OCI-LY7 (cell line): ENCODE measurements around the gene DNAAF1. TPM values are rescaled to one million over a fixed set of nuclear protein-coding genes. Genes with fewer than 3 reads are reported as not detected.

Experiments
- BruUV-seq: library from RNA; stranded (reverse); fragments of 400-500 nt; replicated peaks from 2 replicates; lab custom pipeline; 2021; lab: Mats Ljungman, UMichigan
- CTCF ChIA-PET: fragments of 300-600 bp; sonication (Branson Sonifier 250); formaldehyde crosslinking; loops from one replicate; lab custom pipeline; 2022; ENCODE audit warnings: antibody characterized with exemption; ENCODE audit not compliant: unreplicated experiment; lab: Charles Lee
- POLR2A ChIA-PET: fragments of 300-600 bp; sonication (Branson Sonifier 250); formaldehyde crosslinking; loops from one replicate; lab custom pipeline; 2022; ENCODE audit warnings: antibody characterized with exemption; lab: Charles Lee
- DNase-seq: peaks from one replicate; pipeline ENCODE4 v3.0.0-alpha.2; 2015; ENCODE audit warnings: low spot score
- H2AFZ ChIP-seq: fragments of 200-600 bp; sonication (generic), shearing (Covaris generic); 2 replicates; pipeline ENCODE4 v1.6.1; 2014; ENCODE audit warnings: mild to moderate bottlenecking, antibody characterized with exemption, low read length, moderate library complexity
- H3K27ac ChIP-seq: fragments of 200-600 bp; sonication (generic); 2 replicates; pipeline ENCODE4 v1.5.1; 2014; ENCODE audit warnings: mixed run types, low read depth, mild to moderate bottlenecking, moderate library complexity, low read length, inconsistent platforms; ENCODE audit not compliant: poor library complexity, severe bottlenecking
- H3K36me3 ChIP-seq: fragments of 200-600 bp; sonication (generic); 2 replicates; pipeline ENCODE4 v1.6.1; 2014; ENCODE audit warnings: mild to moderate bottlenecking, antibody characterized with exemption, low read length, moderate library complexity, mixed read lengths; ENCODE audit not compliant: insufficient read depth
- H3K4me1 ChIP-seq: fragments of 200-600 bp; sonication (generic); 2 replicates; pipeline ENCODE4 v1.5.1; 2014; ENCODE audit warnings: mild to moderate bottlenecking, low read length; ENCODE audit not compliant: insufficient read depth, poor library complexity, severe bottlenecking
- H3K4me2 ChIP-seq: fragments of 200-600 bp; sonication (generic); 2 replicates; pipeline ENCODE4 v1.6.1; 2014; ENCODE audit warnings: mild to moderate bottlenecking, low read length
- H3K4me3 ChIP-seq: fragments of 200-600 bp; sonication (generic); 2 replicates; pipeline ENCODE4 v1.5.1; 2014; ENCODE audit warnings: mild to moderate bottlenecking, low read depth, low read length; ENCODE audit not compliant: poor library complexity, severe bottlenecking
- H3K79me2 ChIP-seq: fragments of 200-600 bp; sonication (generic); 2 replicates; pipeline ENCODE4 v1.6.1; 2016; ENCODE audit warnings: low read depth, mild to moderate bottlenecking, low read length, moderate library complexity, mixed read lengths; ENCODE audit not compliant: insufficient read depth
- H3K9me2 ChIP-seq: fragments of 200-600 bp; sonication (generic); 2 replicates; pipeline ENCODE4 v1.6.1; 2016; ENCODE audit warnings: mild to moderate bottlenecking, low read length, mixed read lengths; ENCODE audit not compliant: insufficient read depth
- H3K9me3 ChIP-seq: fragments of 200-600 bp; sonication (generic); 2 replicates; pipeline ENCODE4 v1.6.1; 2014; ENCODE audit warnings: mild to moderate bottlenecking, mixed run types, low read length, mixed read lengths
- H4K20me1 ChIP-seq: fragments of 200-600 bp; sonication (generic); 2 replicates; pipeline ENCODE4 v1.6.1; 2014; ENCODE audit warnings: mild to moderate bottlenecking, antibody characterized with exemption, low read length, moderate library complexity, mixed read lengths; ENCODE audit not compliant: insufficient read depth
- CTCF ChIP-seq: fragments of 200-600 bp; sonication (generic); conservative IDR thresholded peaks from 2 replicates; pipeline ENCODE4 v1.5.1; 2014; ENCODE audit warnings: mild to moderate bottlenecking, antibody characterized with exemption, low read length, moderate library complexity, mixed read lengths
- EZH2phosphoT487 ChIP-seq: fragments of 200-600 bp; sonication (generic); IDR thresholded peaks from 2 replicates; pipeline ENCODE4 v1.6.1; 2018; ENCODE audit warnings: low read depth, borderline replicate concordance, mild to moderate bottlenecking, mixed run types, antibody characterized with exemption, low read length, moderate library complexity, mixed read lengths
- intact Hi-C: fragments of 100-400 bp; cut with micrococcal nuclease; formaldehyde crosslinking; loops from one replicate; pipeline ENCODE4 v1.10.0; 2022; ENCODE audit not compliant: unreplicated experiment
- total RNA-seq, 2 experiments: library from RNA; depleted of rRNA in 1 of 2; stranded (reverse); fragments of >200 nt in 1 of 2; shearing (Covaris generic) in 1 of 2; gene quantifications; 2 replicates each; pipeline ENCODE4 v1.2.3, GENCODE V29; 2014 to 2022

Gene DNAAF1
- total RNA-seq, 2 experiments from 2014 or later: 0.34 TPM; not detected in 1

- no peaks in the 10 kb centered on the region for H3K4me1 ChIP-seq
- intact Hi-C loops: no loop called here
- no peaks in the 10 kb centered on the region for H3K79me2 ChIP-seq
- H3K4me3 ChIP-seq: no peak overlapping the region
- H3K27ac ChIP-seq: no peak overlapping the region
- no peak overlapping the region for H3K4me2 ChIP-seq
- no peaks in the 10 kb centered on the region for H3K36me3 ChIP-seq
- no peak for DNase-seq
- H4K20me1 ChIP-seq: no peaks in the 10 kb centered on the region
- no peaks in the 10 kb centered on the region for H3K9me2 ChIP-seq
- no TSS peak for BruUV-seq
- POLR2A ChIA-PET: no interaction called here
- H3K9me3 ChIP-seq: no peaks in the 10 kb centered on the region
- TF ChIP-seq CTCF (no peak), EZH2phosphoT487 (no peak)
- CTCF ChIA-PET: no interaction called here
- no peak overlapping the region for H2AFZ ChIP-seq
Measured at GRCh38 chr16:84196101-84196500, 51.0 kb downstream of the DNAAF1 start.

- Histone ChIP-seq H3K9me2 (no peaks in the 10 kb centered on the region), H3K27ac (no peak overlapping the region), H3K4me1 (no peaks in the 10 kb centered on the region), H3K36me3 (no peaks in the 10 kb centered on the region), H4K20me1 (no peaks in the 10 kb centered on the region), H3K4me2 (no peak overlapping the region), H3K9me3 (no peaks in the 10 kb centered on the region), H3K79me2 (no peaks in the 10 kb centered on the region), H2AFZ (no peak overlapping the region), H3K4me3 (no peak overlapping the region)
- no peak for DNase-seq
- ChIA-PET CTCF (no interaction called here), POLR2A (no interaction called here)
- no TSS peak for BruUV-seq
- TF ChIP-seq CTCF (no peak), EZH2phosphoT487 (no peak)
- intact Hi-C loops: no loop called here
Measured at GRCh38 chr16:84196727-84197394, 51.8 kb downstream of the DNAAF1 start.

DNA sequence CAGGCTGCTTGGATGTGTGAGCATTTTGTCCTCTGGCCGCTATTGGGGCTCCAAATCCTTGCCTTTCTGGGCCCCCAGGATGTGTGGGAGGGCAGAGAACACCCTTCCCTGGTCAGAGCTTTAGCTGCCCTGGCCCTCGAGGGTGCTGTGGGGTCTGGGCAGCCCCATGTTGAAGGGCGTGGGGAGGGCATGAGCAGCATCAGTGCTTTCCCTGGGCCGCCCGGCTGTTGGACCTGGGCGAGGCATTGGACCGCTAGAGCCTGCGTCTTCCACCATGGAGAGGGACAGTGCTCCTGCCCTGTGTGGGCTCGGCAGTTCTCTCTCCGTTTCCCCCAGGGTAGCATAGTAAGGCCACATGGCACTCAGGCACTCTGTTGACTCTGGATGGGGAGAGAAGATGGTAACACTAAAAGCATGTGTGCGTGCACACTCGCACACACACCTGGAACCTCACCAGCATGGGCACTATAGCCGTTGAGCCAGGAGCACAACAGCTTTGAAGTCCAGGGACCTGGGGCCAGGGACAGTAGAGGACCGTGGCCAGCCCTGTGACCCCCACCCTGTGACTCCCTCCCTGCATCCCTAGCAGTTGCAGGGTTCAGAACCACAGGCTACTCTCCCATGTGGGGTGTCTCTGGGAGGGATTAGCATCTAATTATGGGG lies 52.5 kb downstream of the DNAAF1 start:
- H2AFZ ChIP-seq: no peak overlapping the region
- no peaks in the 10 kb centered on the region for H3K79me2 ChIP-seq
- no peak for DNase-seq
- H3K27ac ChIP-seq: no peak overlapping the region
- H3K4me3 ChIP-seq: no peak overlapping the region
- intact Hi-C loops: no loop called here
- H3K4me1 ChIP-seq: no peaks in the 10 kb centered on the region
- H3K36me3 ChIP-seq: no peaks in the 10 kb centered on the region
- ChIA-PET CTCF (no interaction called here), POLR2A (no interaction called here)
- no TSS peak for BruUV-seq
- no peaks in the 10 kb centered on the region for H4K20me1 ChIP-seq
- H3K9me3 ChIP-seq: no peaks in the 10 kb centered on the region
- H3K4me2 ChIP-seq: no peak overlapping the region
- TF ChIP-seq EZH2phosphoT487: no peak
- no peak for TF ChIP-seq CTCF
- H3K9me2 ChIP-seq: no peaks in the 10 kb centered on the region
